ENCODE measurements around the gene CARD10.

Gene CARD10

DNA sequence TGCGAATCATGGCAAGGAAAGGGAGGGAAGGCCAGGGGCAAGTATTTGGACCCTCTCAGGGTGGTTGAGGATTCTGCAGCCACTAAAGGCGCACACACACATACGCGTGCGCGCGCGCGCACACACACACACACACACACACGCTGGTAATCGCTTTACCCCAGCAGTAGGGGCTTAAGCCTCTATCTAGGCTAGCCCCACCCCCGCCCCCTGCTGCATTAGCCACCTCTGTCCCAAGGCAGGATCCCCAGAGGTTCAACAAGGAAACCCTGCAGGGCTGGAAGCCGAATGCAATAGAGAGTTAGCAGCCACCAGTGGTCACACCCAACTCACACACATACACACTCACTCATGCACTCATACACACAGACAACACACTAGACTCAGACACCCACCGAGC, 63.3 kb downstream of the CARD10 start:
- TF ChIP-seq, protein P1, sequence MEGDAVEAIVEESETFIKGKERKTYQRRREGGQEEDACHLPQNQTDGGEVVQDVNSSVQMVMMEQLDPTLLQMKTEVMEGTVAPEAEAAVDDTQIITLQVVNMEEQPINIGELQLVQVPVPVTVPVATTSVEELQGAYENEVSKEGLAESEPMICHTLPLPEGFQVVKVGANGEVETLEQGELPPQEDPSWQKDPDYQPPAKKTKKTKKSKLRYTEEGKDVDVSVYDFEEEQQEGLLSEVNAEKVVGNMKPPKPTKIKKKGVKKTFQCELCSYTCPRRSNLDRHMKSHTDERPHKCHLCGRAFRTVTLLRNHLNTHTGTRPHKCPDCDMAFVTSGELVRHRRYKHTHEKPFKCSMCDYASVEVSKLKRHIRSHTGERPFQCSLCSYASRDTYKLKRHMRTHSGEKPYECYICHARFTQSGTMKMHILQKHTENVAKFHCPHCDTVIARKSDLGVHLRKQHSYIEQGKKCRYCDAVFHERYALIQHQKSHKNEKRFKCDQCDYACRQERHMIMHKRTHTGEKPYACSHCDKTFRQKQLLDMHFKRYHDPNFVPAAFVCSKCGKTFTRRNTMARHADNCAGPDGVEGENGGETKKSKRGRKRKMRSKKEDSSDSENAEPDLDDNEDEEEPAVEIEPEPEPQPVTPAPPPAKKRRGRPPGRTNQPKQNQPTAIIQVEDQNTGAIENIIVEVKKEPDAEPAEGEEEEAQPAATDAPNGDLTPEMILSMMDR (IDR thresholded peaks at IDR 0.05; ENCODE audit: low read depth, low read length, missing control alignments): no peak
- no peak for DNase-seq (ENCODE audit: low read depth)

DNA sequence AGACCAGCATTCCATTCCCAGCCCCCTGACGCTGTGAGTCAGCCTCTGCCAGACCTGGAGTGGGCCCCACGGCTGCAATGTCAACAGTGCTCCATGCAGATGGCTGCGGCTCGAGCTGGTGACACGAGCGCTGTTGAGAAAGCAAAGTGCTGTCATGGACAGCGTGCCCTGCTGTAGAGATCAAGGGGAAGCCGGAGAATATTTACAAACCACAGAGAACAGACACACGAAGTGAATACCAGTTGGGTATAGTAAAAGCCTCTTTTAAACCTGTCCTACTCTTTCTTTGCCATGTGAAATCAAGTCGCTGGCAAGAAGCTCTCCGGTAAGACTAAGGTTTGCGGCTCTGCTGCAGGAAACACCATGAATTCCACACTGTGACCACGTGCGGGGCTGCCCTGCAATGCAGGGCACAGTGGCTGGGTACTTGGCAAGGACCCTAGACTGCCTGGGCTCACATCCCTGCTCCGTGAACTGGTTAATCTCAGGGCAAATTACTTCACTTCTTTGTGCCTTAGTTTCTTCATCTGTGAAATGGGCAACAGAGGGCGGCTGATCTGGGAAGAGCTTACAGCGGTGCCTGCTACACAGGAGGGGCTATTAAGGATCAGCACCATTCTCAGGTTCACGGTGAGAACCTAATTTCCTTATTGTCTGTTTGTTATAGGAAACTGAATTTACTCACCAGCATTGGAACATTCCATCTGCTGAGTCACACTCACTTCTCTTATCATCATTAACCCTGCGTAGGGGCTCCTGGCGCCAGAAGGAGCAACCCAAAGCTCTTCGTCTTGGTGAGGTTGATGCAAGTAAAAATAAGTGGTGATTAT, 64.1 kb downstream of the CARD10 start:
- TF ChIP-seq, protein P1 (IDR thresholded peaks at IDR 0.05; ENCODE audit: low read depth, low read length, missing control alignments): no peak
- H3K4me3 ChIP-seq (ENCODE audit: low read depth, low read length): no peak overlapping the region
- DNase-seq (ENCODE audit: low read depth): no peak

More for the DNA sequence above, 63.3 kb downstream of the CARD10 start:
- no peak overlapping the region for H3K4me3 ChIP-seq (ENCODE audit: low read depth, low read length)

DNA sequence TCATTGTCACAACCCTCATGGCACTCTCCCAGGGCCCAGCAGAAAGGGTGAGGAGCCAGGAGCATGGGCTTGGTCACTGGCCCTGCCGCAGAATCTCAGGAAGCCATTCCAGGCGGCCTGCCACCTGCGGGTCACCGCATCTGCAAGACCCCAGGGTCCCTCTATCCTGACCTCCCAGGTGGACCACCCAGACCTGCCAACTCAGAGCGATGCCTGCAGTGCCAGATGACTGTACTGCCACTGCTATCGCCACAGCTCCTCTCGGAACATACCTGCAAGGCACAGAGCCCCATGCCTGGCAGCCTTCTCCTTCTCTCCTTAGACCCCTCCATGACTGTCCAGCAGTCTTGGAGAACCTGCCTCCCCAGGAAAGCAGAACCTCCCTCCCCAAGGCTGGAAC, 65.5 kb downstream of the CARD10 start:
- no peak for DNase-seq (ENCODE audit: low read depth)
- TF ChIP-seq, protein P1 (IDR thresholded peaks at IDR 0.05; ENCODE audit: low read depth, low read length, missing control alignments): no peak
- no peak overlapping the region for H3K4me3 ChIP-seq (ENCODE audit: low read depth, low read length)

DNA sequence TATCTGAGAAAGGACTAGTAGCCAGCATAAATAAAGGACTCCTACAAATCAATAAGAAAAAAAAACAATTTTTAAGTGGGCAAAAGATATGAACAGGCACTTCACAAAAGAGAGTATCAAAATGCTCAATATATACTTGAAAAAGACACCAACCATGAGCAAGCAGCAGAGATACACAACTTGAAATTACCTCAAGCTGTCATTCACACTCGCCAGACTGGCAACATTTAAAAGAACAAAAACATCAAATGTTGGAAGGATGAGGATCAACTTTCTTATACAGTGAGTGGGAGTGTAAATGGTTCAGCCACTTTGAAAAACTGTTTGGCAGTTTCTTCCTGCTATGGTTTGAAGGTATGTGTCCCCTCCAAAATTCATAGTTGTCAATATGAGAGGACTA, 68.0 kb downstream of the CARD10 start:
- DNase-seq (ENCODE audit: low read depth): no peak
- no peak overlapping the region for H3K4me3 ChIP-seq (ENCODE audit: low read depth, low read length)
- TF ChIP-seq, protein P1 (IDR thresholded peaks at IDR 0.05; ENCODE audit: low read depth, low read length, missing control alignments): no peak

DNA sequence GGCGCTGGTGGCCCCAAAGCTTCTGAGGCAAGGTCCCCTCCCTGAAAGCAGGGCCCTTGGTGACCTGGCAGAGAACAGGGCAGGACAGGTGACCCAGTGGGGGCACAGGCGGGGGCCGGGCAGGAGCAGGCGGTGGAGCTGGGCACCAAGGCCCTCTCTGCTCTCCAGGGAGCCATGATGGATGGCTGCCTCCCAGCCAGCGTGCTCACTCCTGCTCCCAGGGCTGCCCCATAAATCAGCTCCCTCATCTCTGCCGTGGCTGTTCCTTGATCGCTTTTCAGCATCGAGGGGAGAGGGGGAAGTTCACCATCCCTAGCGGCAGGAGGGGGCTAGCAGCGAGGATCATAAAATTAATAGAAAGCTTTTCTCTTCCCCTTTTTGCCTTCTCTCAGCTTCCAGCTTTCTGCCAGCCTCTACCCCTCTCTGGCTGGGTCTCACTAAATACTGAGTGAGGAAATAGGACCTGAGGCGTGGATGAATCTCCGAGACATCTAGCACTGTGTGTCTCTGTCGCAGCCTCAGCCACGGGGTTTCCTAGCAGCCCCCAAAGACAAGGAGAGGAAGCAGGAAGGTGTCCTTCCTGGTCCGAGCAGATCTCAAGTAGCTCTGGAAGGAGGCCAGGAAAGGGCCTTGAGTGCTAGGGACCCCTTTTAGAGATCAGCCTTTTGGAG, 69.7 kb downstream of the CARD10 start:
- no peak overlapping the region for H3K4me3 ChIP-seq (ENCODE audit: low read depth, low read length)
- no peak for DNase-seq (ENCODE audit: low read depth)
- TF ChIP-seq, protein P1 (IDR thresholded peaks at IDR 0.05; ENCODE audit: low read depth, low read length, missing control alignments): no peak

DNA sequence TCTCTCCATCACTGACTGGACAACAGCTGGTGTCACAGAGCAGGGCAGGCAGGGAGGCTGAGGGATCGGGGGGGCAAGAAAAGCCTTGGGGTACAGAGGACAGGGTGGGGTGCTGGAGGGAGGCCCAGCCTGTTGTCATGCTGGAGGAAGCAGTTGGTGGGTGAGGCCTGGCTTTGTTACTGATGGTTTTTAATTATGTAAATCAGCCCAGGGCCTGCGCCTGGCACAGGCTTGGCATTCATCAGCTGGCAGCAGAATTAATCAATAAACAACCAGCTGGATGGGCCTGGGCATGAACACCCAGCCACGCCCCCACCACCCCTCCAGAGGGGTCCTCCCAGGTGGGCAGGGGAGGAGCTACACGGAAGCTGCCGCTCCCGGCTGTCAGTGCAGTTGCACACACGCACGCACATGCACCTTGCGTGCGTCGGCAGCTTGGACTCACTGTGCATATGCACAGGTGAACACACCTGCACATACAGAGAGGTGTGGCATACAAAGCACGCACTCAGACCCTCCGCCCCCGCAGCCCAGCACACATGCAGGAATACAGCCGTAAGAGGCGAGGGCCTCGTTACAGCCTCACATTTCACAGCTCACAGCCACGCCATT, 70.6 kb downstream of the CARD10 start:
- no peak overlapping the region for H3K4me3 ChIP-seq (ENCODE audit: low read depth, low read length)
- DNase-seq (ENCODE audit: low read depth): no peak
- TF ChIP-seq, protein P1 (IDR thresholded peaks at IDR 0.05; ENCODE audit: low read depth, low read length, missing control alignments): no peak
